ENCODE results near the gene ZEB1. TPM values are rescaled to one million over a fixed set of nuclear protein-coding genes. Genes with fewer than 3 reads are reported as not detected.

Gene ZEB1
- total RNA-seq, 1 experiment from 2014 or later, result 31.5 TPM

DNA sequence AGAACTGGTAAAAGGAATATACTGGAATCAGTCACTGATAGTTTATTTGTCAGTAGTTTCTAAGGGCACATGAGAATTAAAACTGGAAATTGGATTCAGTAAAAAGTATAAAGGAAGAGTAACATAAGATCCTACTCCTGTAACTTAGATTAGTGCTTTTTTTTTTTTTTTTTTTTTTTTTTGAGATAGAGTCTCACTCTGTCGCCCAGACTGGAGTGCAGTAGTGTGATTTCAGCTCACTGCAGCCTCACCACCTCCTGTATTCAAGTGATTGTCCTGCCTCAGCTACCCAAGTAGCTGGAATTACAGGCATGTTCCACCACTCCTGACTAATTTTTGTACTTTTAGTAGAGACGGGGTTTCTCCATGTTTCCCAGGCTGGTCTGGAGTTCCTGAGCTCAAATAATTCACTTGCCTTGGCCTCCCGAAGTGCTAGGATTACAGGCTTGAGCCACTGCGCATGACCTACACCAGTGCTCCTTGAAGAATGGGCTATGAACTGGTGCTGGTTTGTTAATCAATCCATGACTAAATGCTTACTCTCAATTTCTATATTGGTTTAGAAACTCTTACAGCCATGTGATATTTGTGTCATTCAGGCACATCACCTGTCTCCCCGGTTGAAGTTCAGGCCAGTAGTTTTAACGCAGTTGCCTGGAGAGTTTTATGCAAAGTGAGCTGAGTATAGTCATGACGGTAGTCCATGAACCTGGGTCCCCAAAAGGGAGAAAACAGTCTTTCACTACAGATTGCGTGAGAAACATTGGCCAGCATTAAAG is 65.0 kb downstream of the ZEB1 start:
- peaks cover 4% of the 10 kb centered on the region; the same call in 1 of the 2 replicates for H3K4me1 ChIP-seq (ENCODE audit: control insufficient read depth, insufficient read depth, low read length)
- CTCF ChIA-PET, result no interaction called here

DNA sequence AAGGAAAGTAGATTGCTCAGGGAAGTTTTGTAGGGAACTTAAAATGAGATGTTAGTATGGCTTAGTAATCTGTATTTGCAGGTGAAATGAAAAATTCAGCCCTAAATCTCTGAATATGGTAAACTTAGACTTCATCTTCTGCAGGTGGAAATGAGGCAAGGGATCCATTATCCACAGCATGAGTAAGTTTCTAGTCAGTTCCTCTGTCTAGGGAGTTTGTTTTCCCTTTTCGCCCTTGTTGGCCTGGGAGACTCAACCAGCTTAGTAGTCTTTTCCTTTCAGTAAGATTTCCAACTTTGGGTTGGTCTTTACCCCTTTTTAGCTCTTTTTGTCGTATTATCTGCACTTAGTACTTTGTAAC is 65.6 kb downstream of the ZEB1 start:
- in situ Hi-C loops (cut with HindIII; ENCODE audit: low pct_unique_long_range_greater_than_20kb, low sequenced_read_pairs) (no loop called here), intact Hi-C loops (cut with micrococcal nuclease; ENCODE audit: unreplicated experiment) (no loop called here)
- ChIA-PET CTCF (no interaction called here), POLR2A (interaction anchor here (0.6 to 0.9 kb wide), 2 partner anchors 22 to 83 kb away, joined by 4 to 14 read pairs; no protein-coding TSS in a partner anchor)
- TF ChIP-seq SIN3A (IDR thresholded peaks at IDR 0.05; ENCODE audit: borderline replicate concordance, insufficient read depth, low read depth, low read length) (no peak), TCF7L2 (IDR thresholded peaks at IDR 0.05; ENCODE audit: low read depth, low read length) (no peak)
- TF ChIP-seq, protein P1, sequence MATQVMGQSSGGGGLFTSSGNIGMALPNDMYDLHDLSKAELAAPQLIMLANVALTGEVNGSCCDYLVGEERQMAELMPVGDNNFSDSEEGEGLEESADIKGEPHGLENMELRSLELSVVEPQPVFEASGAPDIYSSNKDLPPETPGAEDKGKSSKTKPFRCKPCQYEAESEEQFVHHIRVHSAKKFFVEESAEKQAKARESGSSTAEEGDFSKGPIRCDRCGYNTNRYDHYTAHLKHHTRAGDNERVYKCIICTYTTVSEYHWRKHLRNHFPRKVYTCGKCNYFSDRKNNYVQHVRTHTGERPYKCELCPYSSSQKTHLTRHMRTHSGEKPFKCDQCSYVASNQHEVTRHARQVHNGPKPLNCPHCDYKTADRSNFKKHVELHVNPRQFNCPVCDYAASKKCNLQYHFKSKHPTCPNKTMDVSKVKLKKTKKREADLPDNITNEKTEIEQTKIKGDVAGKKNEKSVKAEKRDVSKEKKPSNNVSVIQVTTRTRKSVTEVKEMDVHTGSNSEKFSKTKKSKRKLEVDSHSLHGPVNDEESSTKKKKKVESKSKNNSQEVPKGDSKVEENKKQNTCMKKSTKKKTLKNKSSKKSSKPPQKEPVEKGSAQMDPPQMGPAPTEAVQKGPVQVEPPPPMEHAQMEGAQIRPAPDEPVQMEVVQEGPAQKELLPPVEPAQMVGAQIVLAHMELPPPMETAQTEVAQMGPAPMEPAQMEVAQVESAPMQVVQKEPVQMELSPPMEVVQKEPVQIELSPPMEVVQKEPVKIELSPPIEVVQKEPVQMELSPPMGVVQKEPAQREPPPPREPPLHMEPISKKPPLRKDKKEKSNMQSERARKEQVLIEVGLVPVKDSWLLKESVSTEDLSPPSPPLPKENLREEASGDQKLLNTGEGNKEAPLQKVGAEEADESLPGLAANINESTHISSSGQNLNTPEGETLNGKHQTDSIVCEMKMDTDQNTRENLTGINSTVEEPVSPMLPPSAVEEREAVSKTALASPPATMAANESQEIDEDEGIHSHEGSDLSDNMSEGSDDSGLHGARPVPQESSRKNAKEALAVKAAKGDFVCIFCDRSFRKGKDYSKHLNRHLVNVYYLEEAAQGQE (IDR thresholded peaks at IDR 0.05; ENCODE audit: insufficient read depth in 1 of 2, low read depth in 2 of 2, low read length in 1 of 2), result no peak
- TF ChIP-seq, protein P2, sequence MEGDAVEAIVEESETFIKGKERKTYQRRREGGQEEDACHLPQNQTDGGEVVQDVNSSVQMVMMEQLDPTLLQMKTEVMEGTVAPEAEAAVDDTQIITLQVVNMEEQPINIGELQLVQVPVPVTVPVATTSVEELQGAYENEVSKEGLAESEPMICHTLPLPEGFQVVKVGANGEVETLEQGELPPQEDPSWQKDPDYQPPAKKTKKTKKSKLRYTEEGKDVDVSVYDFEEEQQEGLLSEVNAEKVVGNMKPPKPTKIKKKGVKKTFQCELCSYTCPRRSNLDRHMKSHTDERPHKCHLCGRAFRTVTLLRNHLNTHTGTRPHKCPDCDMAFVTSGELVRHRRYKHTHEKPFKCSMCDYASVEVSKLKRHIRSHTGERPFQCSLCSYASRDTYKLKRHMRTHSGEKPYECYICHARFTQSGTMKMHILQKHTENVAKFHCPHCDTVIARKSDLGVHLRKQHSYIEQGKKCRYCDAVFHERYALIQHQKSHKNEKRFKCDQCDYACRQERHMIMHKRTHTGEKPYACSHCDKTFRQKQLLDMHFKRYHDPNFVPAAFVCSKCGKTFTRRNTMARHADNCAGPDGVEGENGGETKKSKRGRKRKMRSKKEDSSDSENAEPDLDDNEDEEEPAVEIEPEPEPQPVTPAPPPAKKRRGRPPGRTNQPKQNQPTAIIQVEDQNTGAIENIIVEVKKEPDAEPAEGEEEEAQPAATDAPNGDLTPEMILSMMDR (IDR thresholded peaks at IDR 0.05), result no peak
- peaks cover 4% of the 10 kb centered on the region; the same call in 1 of the 2 replicates for H3K4me1 ChIP-seq (ENCODE audit: control insufficient read depth, insufficient read depth, low read length)
- no peak overlapping the region for H3K4me3 ChIP-seq (ENCODE audit: low read depth in 2 of 2, low read length in 2 of 2)
- ATAC-seq, result peak; percentile 34; the same call in 1 of the 2 replicates
- no peaks in the 10 kb centered on the region for H3K27me3 ChIP-seq (ENCODE audit: control insufficient read depth, insufficient read depth, low read length)
- no peaks in the 10 kb centered on the region; the same call in 1 of the 2 replicates for H3K36me3 ChIP-seq (ENCODE audit: control insufficient read depth, insufficient read depth, low read length)
- no peak for DNase-seq (ENCODE audit: low read depth, low spot score)
- no peak overlapping the region for H3K27ac ChIP-seq (ENCODE audit: low read length)
- H3K9me3 ChIP-seq (ENCODE audit: control insufficient read depth, insufficient read depth, low read depth, low read length), result no peaks in the 10 kb centered on the region
- no TSS peak for BruUV-seq (replicated peaks)

More for the DNA sequence above, 65.0 kb downstream of the ZEB1 start:
- Histone ChIP-seq H3K9me3 (ENCODE audit: control insufficient read depth, insufficient read depth, low read depth, low read length) (no peaks in the 10 kb centered on the region), H3K27me3 (ENCODE audit: control insufficient read depth, insufficient read depth, low read length) (no peaks in the 10 kb centered on the region), H3K4me3 (ENCODE audit: low read depth in 2 of 2, low read length in 2 of 2) (no peak overlapping the region), H3K27ac (ENCODE audit: low read length) (no peak overlapping the region), H3K36me3 (ENCODE audit: control insufficient read depth, insufficient read depth, low read length) (no peaks in the 10 kb centered on the region; the same call in 1 of the 2 replicates)
- TF ChIP-seq SIN3A (IDR thresholded peaks at IDR 0.05; ENCODE audit: borderline replicate concordance, insufficient read depth, low read depth, low read length) (no peak), TCF7L2 (IDR thresholded peaks at IDR 0.05; ENCODE audit: low read depth, low read length) (no peak), POLR2AphosphoS5 (IDR thresholded peaks at IDR 0.05; ENCODE audit: low read depth, low read length) (no peak)
- TF ChIP-seq, protein P2 (IDR thresholded peaks at IDR 0.05), result no peak
- TF ChIP-seq, protein P1 (IDR thresholded peaks at IDR 0.05; ENCODE audit: insufficient read depth in 1 of 2, low read depth in 2 of 2, low read length in 1 of 2), result no peak
- POLR2A ChIA-PET, result interaction anchor here (0.6 to 0.9 kb wide), 2 partner anchors 23 to 83 kb away, joined by 4 to 14 read pairs; no protein-coding TSS in a partner anchor
- in situ Hi-C loops (cut with HindIII; ENCODE audit: low pct_unique_long_range_greater_than_20kb, low sequenced_read_pairs) (no loop called here), intact Hi-C loops (cut with micrococcal nuclease; ENCODE audit: unreplicated experiment) (no loop called here)
- no peak for DNase-seq (ENCODE audit: low read depth, low spot score)
- BruUV-seq (replicated peaks), result no TSS peak
- ATAC-seq, result peak; percentile 21; the same call in 1 of the 2 replicates
